Ectodermal cell (in vitro differentiated cells): ENCODE measurements around the gene DEPDC5.

Experiments
- H3K27ac ChIP-seq: 2 replicates; pipeline ENCODE4 v1.7.0; 2013; ENCODE audit warnings: mild to moderate bottlenecking, low read depth, low read length; ENCODE audit not compliant: insufficient read depth, poor library complexity, severe bottlenecking
- H3K27me3 ChIP-seq: 2 replicates; pipeline ENCODE4 v1.7.0; 2013; ENCODE audit warnings: mild to moderate bottlenecking, low read length; ENCODE audit not compliant: insufficient read depth, control insufficient read depth, poor library complexity, severe bottlenecking
- H3K36me3 ChIP-seq: one replicate; pipeline ENCODE4 v1.7.0; 2013; ENCODE audit warnings: low read length; ENCODE audit not compliant: control insufficient read depth, insufficient read depth
- H3K4me1 ChIP-seq: one replicate; pipeline ENCODE4 v1.7.0; 2013; ENCODE audit warnings: low read length; ENCODE audit not compliant: control insufficient read depth, insufficient read depth
- H3K4me3 ChIP-seq: 2 replicates; pipeline ENCODE4 v1.7.0; 2013; ENCODE audit warnings: low read depth, low read length, control low read depth; ENCODE audit not compliant: insufficient read depth
- H3K9me3 ChIP-seq: 2 replicates; pipeline ENCODE4 v1.7.0; 2013; ENCODE audit warnings: mild to moderate bottlenecking, low read length, moderate library complexity; ENCODE audit not compliant: control insufficient read depth
- WGBS, 2 experiments: methylation state at CpG; one replicate each; pipeline ENCODE4 v1.1.7; 2013; ENCODE audit warnings: missing lambda C conversion rate in 2 of 2; 5-methylcytosine and 5-hydroxymethylcytosine counted together

Gene DEPDC5

DNA sequence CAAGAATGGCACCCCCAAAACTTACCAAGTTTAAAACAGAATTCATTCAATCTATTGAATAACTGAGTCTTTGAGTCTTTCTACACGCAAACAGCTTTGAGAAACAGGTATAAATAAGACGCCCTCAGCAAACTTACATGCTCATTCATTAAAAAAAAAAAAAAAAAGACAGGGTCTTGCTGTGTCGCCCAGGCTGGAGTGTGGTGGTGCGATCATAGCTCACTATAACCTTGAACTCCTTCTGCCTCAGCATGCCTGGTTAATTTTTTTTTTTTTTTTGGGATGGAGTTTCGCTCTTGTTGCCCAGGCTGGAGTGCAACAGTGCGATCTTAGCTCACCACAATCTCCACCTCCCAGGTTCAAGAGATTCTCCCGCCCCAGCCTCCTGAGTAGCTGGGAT is 9.9 kb upstream of the DEPDC5 start:
- H3K36me3 ChIP-seq = no peaks in the 10 kb centered on the region
- WGBS, 2 experiments = 89 to 94% methylated on average over 5 to 7 of the region's 7 CpGs
- H3K4me3 ChIP-seq = no peak overlapping the region
- H3K27me3 ChIP-seq = no peaks in the 10 kb centered on the region
- no peak overlapping the region for H3K27ac ChIP-seq
- H3K9me3 ChIP-seq = no peaks in the 10 kb centered on the region
- H3K4me1 ChIP-seq = peaks cover 4% of the 10 kb centered on the region

GRCh38 chr22:31747441-31747840 is 6.4 kb upstream of the DEPDC5 start:
- no peaks in the 10 kb centered on the region for H3K27me3 ChIP-seq
- H3K9me3 ChIP-seq = no peaks in the 10 kb centered on the region
- no peak overlapping the region for H3K4me3 ChIP-seq
- 43 to 50% methylated on average over 2 of the region's 4 CpGs for WGBS, 2 experiments
- peak overlapping the region; percentile 47 for H3K27ac ChIP-seq
- H3K36me3 ChIP-seq = no peaks in the 10 kb centered on the region
- peaks cover 12% of the 10 kb centered on the region for H3K4me1 ChIP-seq

DNA sequence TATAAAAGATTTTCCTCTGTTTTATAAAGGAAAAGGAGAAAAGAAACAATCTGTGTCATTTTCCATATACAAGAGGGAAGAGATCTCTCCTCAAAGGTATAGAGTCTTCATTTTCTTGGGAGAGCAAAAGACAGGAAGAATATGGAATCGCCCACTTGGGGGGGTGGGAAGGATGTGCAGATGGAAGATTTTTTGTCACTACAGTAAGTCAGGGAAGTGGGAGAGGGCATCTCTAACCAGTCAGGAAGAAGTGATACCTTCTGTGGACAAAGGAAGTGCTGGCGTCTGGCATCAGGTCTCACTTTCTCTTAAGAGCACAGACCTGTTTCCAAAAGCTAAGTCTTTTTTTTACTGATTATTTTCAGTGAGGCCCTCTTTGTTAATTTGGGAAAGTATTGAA is 5.3 kb upstream of the DEPDC5 start:
- 21 to 23% methylated on average over 2 of the region's 2 CpGs for WGBS, 2 experiments
- H3K27ac ChIP-seq = peak overlapping the region; percentile 65

DNA sequence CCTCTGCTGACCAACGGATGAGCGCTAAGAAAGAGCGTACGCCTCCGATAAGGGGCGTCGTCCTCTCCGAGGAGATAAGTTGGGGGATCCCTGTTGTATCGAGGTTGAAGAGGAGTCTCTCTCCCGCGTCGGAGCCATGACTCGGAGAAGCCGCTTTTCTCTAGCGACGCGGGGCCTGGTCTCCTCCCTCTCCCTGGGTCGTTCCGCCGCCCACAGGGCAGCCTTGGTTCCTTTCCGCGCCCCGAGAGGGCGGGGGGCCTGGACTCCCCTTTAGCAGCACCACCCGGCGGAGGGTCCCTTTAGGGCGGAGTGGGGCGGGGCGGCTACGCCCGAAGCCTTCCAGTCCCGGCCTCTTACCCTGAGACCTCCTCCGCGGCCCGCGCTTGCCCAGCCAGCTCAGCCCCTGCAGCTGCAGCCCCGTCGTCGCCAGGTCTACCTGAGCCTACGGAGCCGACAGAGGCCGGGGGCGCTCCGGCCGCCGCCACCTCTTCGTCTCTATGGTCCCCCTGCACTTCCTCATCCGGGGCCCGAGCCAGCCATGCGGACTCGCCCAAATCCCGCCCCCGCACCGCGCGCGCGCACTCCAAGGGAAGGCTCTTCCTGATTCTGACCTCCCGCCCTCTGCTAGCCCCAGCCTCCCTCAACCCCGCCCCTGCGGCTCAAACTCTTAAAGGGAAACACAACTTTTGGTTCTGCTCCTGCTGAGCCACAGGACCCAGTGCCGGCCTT is 4.0 kb upstream of the DEPDC5 start, which contains the start of gene PRR14L:
Gene PRR14L, minus strand, starts transcription at position 497 of the 729 bp plus-strand sequence. CDS start 11,272 bp downstream, outside the sequence.
- no peaks in the 10 kb centered on the region for H3K27me3 ChIP-seq
- no peaks in the 10 kb centered on the region for H3K36me3 ChIP-seq
- 0% methylated on average over 62 of the region's 62 CpGs for WGBS, 2 experiments
- peak within 1 kb of the TSS; percentile 90 for H3K27ac ChIP-seq
- peaks cover 19% of the 10 kb centered on the region for H3K4me1 ChIP-seq
- H3K9me3 ChIP-seq = no peaks in the 10 kb centered on the region
- peak within 1 kb of the TSS; percentile 92 for H3K4me3 ChIP-seq

More for the DNA sequence above, 5.3 kb upstream of the DEPDC5 start:
- no peaks in the 10 kb centered on the region for H3K9me3 ChIP-seq
- peak overlapping the region; percentile 92 for H3K4me3 ChIP-seq
- H3K36me3 ChIP-seq = no peaks in the 10 kb centered on the region
- no peaks in the 10 kb centered on the region for H3K27me3 ChIP-seq
- peaks cover 19% of the 10 kb centered on the region for H3K4me1 ChIP-seq

DNA sequence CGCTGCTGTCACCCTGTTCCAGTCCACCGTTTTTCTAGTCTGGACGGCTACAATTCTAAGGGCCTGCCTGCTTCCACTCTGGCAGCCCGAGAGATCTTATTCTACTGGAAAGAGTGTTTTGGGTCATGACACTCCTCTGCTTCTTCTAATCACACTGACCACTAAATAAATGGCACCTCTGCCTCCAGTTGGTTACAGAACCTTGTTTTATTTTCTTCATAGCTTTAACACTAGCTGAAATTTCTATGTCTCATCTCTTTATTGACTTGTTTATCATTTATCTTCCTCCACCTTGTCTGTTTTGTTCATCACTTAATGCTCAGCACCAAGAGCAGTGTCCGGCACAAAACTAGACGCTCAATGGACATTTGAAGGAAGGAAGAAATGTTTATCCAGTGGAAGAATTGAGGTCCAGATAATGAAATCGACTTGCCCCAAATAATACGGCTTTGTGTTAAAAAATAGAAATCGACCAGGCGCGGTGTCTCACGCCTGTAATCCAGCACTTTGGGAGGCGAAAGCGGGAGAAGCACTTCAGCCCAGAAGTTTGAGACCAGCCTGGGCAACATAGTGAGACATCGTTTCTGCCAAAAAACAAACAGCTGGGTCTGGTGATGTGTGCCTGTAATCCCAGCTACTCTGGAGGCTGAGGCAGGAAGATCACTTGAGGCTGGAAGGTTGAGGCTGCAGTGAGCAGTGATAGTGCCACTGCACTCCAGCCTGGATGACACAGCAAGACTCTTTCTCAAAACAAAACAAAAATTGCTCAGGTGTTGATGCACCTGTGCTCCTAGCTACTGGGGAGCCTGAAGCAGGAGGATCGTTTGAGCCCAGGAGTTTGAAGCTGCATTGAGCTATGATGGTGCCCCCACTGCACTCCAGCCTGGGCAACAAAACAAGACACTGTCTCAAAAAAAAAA is 3.2 kb upstream of the DEPDC5 start:
- Histone ChIP-seq H3K4me1 (peaks cover 19% of the 10 kb centered on the region), H3K4me3 (no peak overlapping the region), H3K36me3 (no peaks in the 10 kb centered on the region), H3K27me3 (no peaks in the 10 kb centered on the region), H3K9me3 (no peaks in the 10 kb centered on the region), H3K27ac (no peak overlapping the region)
- WGBS, 2 experiments = 70 to 73% methylated on average over 16 of the region's 16 CpGs

GRCh38 chr22:31752096-31752847 is 1.5 kb upstream of the DEPDC5 start:
- Histone ChIP-seq H3K4me3 (no peak overlapping the region), H3K9me3 (no peaks in the 10 kb centered on the region), H3K27ac (peak overlapping the region; percentile 94), H3K27me3 (no peaks in the 10 kb centered on the region), H3K4me1 (peaks cover 19% of the 10 kb centered on the region), H3K36me3 (no peaks in the 10 kb centered on the region)
- WGBS, 2 experiments = 82 to 85% methylated on average over 7 of the region's 7 CpGs

GRCh38 chr22:31753005-31753633 is 700 bp upstream of the DEPDC5 start:
- Histone ChIP-seq H3K4me3 (peak overlapping the region; percentile 53), H3K27me3 (no peaks in the 10 kb centered on the region), H3K9me3 (no peaks in the 10 kb centered on the region), H3K36me3 (no peaks in the 10 kb centered on the region), H3K27ac (peak overlapping the region; percentile 94), H3K4me1 (peaks cover 16% of the 10 kb centered on the region)
- WGBS, 2 experiments = 6% methylated on average over 20 of the region's 20 CpGs

GRCh38 chr22:31754813-31755212 is 994 bp downstream of the DEPDC5 start:
- Histone ChIP-seq H3K4me1 (peaks cover 16% of the 10 kb centered on the region), H3K27ac (no peak overlapping the region), H3K9me3 (no peaks in the 10 kb centered on the region), H3K4me3 (peak overlapping the region; percentile 53), H3K36me3 (no peaks in the 10 kb centered on the region), H3K27me3 (no peaks in the 10 kb centered on the region)
- WGBS, 2 experiments = 72 to 75% methylated on average over 6 of the region's 6 CpGs

DNA sequence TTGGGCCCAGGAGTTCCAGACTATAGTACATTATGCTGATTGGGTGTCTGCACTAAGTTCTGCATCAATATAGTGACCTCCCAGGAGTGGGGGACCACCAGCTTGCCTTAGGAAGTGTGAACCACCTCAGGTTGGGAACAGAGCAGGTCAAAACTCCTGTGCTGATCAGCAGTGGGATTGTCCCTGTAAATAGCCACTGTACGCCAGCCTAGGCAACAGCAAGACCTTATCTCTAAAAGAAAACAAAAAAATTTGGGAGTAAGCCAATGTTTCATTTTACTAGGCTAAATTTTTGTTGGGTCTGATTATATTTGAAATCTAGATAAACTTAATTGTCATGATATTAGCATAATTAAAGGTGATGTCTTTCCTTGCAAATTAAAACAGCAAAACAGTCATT is 3.4 kb downstream of the DEPDC5 start:
- Histone ChIP-seq H3K27me3 (no peaks in the 10 kb centered on the region), H3K4me3 (no peak overlapping the region), H3K4me1 (peaks cover 9% of the 10 kb centered on the region), H3K36me3 (no peaks in the 10 kb centered on the region), H3K9me3 (no peaks in the 10 kb centered on the region), H3K27ac (no peak overlapping the region)
- WGBS, 2 experiments = 91 to 100% methylated on average over 1 of the region's 1 CpG
